Tibial artery (tissue), 4 donors: ENCODE data around the gene GALNT7.

ENCODE experiments used
- DNase-seq, 2 donors: peaks; one replicate each; pipeline ENCODE4 v3.0.0-alpha.2; 2019
- H3K27ac ChIP-seq, 2 donors: fragments of 200-600 bp; sonication (generic) in 1 of 2; 1 replicate in 1 of 2; 2 replicates in 1 of 2; pipeline ENCODE4 v1.5.1; 2018 to 2019; ENCODE audit warnings: mild to moderate bottlenecking in 1 of 2
- H3K27me3 ChIP-seq, 2 donors: fragments of 200-600 bp; sonication (generic) in 1 of 2; one replicate each; pipeline versions ENCODE4 v1.5.1 to v1.6.0; 2016 to 2019
- H3K36me3 ChIP-seq, 3 donors: fragments of 200-600 bp; sonication (generic) in 2 of 3; one replicate each; pipeline ENCODE4 v1.5.1; 2016 to 2019; ENCODE audit warnings: mild to moderate bottlenecking in 2 of 3
- H3K4me1 ChIP-seq, 4 donors: fragments of 200-600 bp; sonication (generic) in 2 of 4; 1 replicate in 3 of 4; 2 replicates in 1 of 4; pipeline ENCODE4 v1.5.1; 2016 to 2019
- H3K4me3 ChIP-seq, 2 donors: fragments of 200-600 bp; sonication (generic) in 1 of 2; 1 replicate in 1 of 2; 2 replicates in 1 of 2; pipeline ENCODE4 v1.5.1; 2018 to 2019; ENCODE audit warnings: mild to moderate bottlenecking in 2 of 2
- H3K9me3 ChIP-seq, 3 donors: fragments of 200-600 bp; sonication (generic) in 1 of 3; one replicate each; pipeline ENCODE4 v1.5.1; 2016 to 2019
- CTCF ChIP-seq, 2 experiments: fragments of 200-600 bp in 1 of 2; fragments of 450-650 bp in 1 of 2; IDR thresholded peaks; one replicate each; pipeline ENCODE4 v1.5.1; 2017 to 2019; ENCODE audit warnings: antibody characterized with exemption in 2 of 2, mild to moderate bottlenecking in 1 of 2, moderate library complexity in 1 of 2
- intact Hi-C: fragments of 100-400 bp; cut with DNase I; formaldehyde crosslinking; loops from one replicate; pipeline ENCODE4 v1.15.0; 2023; ENCODE audit warnings: low total_unique reads

GALNT7 gene

DNA sequence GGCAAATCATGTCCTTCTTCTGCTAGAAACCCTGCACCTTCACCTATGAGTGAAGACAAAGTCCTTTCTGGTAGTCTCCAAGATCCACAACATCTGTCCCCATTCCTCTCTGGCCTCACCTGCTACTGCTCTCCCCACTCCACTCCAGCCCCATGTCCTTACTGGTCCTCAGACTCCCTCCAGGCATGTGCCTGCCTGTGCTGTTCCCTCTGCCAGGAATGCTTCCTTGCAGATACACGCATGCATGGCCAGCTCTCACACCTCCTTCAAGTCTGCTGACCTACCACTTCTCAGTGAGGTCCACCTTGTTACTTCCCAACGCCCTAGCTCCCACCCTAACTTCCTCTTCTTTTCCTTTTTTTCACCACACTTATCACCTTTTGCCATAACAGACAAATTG lies 147.4 kb downstream of the GALNT7 start:
- H3K9me3 ChIP-seq = no peaks in the 10 kb centered on the region
- DNase-seq = no peak
- H3K27ac ChIP-seq = no peak overlapping the region
- H3K4me3 ChIP-seq = no peak overlapping the region
- TF ChIP-seq CTCF (IDR thresholded peaks at IDR 0.05) = no peak
- peaks cover 0 to 56% (median 13%) of the 10 kb centered on the region in 3 donors for H3K36me3 ChIP-seq
- intact Hi-C loops = no loop called here
- no peaks in the 10 kb centered on the region for H3K27me3 ChIP-seq
- H3K4me1 ChIP-seq = no peaks in the 10 kb centered on the region

GRCh38 chr4:173317004-173317403 lies 148.4 kb downstream of the GALNT7 start:
- H3K27me3 ChIP-seq = no peaks in the 10 kb centered on the region
- H3K4me1 ChIP-seq = no peaks in the 10 kb centered on the region
- DNase-seq = no peak
- H3K27ac ChIP-seq = no peak overlapping the region
- intact Hi-C loops = no loop called here
- peaks cover 4 to 57% (median 13%) of the 10 kb centered on the region in 3 donors for H3K36me3 ChIP-seq
- H3K9me3 ChIP-seq = no peaks in the 10 kb centered on the region
- no peak overlapping the region for H3K4me3 ChIP-seq
- TF ChIP-seq CTCF (IDR thresholded peaks at IDR 0.05) = no peak

- DNase-seq = no peak
- intact Hi-C loops = loop anchor here (2.0 kb wide), 1 partner anchor 99 kb away; no protein-coding TSS in a partner anchor
- Histone ChIP-seq H3K4me3 (no peak overlapping the region), H3K4me1 (no peaks in the 10 kb centered on the region), H3K36me3 (peaks cover 11 to 55% (median 13%) of the 10 kb centered on the region in 3 donors), H3K27me3 (no peaks in the 10 kb centered on the region), H3K9me3 (no peaks in the 10 kb centered on the region), H3K27ac (no peak overlapping the region)
- TF ChIP-seq CTCF (IDR thresholded peaks at IDR 0.05) = no peak
Measured at GRCh38 chr4:173318240-173318639, 149.6 kb downstream of the GALNT7 start.

DNA sequence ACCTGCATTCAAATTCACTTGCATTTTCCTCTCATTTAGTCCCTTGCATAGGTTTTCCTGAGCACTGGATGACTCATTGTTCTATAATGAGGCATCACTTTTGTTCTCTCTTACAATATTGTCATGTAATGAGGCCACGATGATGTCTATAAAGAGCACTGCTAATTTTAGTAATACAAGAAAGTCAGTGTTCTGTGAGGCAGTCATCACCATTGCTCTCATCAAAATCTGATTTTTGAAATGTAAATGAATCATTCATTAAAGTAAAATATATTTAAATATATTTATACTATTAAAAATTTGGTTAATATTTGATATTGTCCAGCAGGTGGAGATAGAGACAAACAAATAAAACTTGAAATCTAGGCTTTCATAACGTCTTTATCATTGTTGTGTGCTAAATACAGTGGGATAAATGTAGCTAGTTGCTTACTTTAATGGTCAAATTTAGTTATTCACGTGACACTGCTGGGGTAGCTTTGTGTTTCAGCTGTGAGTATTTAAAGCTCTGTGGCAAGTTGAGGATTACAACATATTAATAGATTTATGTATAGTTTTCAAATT lies 150.1 kb downstream of the GALNT7 start:
- no peak overlapping the region for H3K4me3 ChIP-seq
- H3K27ac ChIP-seq = no peak overlapping the region
- peak; percentile 37 to 44 for TF ChIP-seq CTCF (IDR thresholded peaks at IDR 0.05)
- peaks cover 11 to 55% (median 13%) of the 10 kb centered on the region in 3 donors for H3K36me3 ChIP-seq
- intact Hi-C loops = loop anchor here (2.0 kb wide), 1 partner anchor 98 kb away; no protein-coding TSS in a partner anchor
- no peaks in the 10 kb centered on the region for H3K27me3 ChIP-seq
- DNase-seq = no peak
- no peaks in the 10 kb centered on the region for H3K9me3 ChIP-seq
- no peaks in the 10 kb centered on the region for H3K4me1 ChIP-seq

DNA sequence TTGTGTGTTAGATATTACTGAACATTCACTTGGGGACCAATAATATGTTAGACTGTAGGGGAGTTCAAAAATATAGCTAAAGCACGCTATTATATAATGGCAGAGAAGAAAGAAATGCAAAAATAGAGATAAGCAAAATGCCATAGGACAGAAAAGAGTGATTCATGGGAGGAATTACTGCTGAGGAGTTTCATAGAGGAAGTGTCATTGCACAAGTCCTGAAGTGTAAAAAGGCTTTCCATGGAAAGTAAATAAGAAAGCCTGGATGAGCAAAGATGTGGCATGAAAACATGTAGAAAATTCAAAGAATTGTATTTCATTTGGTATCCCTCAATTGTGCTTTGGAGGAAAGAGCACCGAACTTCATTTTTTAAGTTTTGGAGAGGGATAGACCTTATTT lies 151.1 kb downstream of the GALNT7 start:
- H3K4me3 ChIP-seq = no peak overlapping the region
- no peak overlapping the region for H3K27ac ChIP-seq
- H3K9me3 ChIP-seq = no peaks in the 10 kb centered on the region
- intact Hi-C loops = loop anchor here (2.0 kb wide), 1 partner anchor 97 kb away; no protein-coding TSS in a partner anchor
- H3K36me3 ChIP-seq = peaks cover 6 to 47% (median 11%) of the 10 kb centered on the region in 3 donors
- TF ChIP-seq CTCF (IDR thresholded peaks at IDR 0.05) = no peak
- H3K4me1 ChIP-seq = no peaks in the 10 kb centered on the region
- no peaks in the 10 kb centered on the region for H3K27me3 ChIP-seq
- no peak for DNase-seq
